ENCODE results near the gene UBXN6.

UBXN6 gene

DNA sequence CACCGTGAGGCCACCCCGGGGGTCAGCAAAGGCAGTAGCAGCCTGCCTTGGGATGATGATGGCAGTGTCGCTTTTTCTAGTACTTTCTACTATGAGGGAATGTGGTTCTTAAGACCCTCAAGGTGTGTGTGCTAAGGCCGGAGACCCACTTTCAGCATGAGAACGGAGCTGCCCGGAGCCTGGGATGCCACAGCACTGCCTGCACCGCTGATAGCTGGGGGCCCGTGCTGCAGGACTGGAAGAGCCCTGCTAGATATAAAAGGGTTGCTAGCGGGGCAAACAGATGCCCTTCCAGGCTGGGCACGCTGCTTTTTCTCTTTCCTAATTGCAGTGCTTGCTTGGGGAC, 46.2 kb upstream of the UBXN6 start:
- TF ChIP-seq, protein P1, sequence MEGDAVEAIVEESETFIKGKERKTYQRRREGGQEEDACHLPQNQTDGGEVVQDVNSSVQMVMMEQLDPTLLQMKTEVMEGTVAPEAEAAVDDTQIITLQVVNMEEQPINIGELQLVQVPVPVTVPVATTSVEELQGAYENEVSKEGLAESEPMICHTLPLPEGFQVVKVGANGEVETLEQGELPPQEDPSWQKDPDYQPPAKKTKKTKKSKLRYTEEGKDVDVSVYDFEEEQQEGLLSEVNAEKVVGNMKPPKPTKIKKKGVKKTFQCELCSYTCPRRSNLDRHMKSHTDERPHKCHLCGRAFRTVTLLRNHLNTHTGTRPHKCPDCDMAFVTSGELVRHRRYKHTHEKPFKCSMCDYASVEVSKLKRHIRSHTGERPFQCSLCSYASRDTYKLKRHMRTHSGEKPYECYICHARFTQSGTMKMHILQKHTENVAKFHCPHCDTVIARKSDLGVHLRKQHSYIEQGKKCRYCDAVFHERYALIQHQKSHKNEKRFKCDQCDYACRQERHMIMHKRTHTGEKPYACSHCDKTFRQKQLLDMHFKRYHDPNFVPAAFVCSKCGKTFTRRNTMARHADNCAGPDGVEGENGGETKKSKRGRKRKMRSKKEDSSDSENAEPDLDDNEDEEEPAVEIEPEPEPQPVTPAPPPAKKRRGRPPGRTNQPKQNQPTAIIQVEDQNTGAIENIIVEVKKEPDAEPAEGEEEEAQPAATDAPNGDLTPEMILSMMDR (conservative IDR thresholded peaks at IDR 0.05), result no peak
- H3K27ac ChIP-seq, result no peak overlapping the region

DNA sequence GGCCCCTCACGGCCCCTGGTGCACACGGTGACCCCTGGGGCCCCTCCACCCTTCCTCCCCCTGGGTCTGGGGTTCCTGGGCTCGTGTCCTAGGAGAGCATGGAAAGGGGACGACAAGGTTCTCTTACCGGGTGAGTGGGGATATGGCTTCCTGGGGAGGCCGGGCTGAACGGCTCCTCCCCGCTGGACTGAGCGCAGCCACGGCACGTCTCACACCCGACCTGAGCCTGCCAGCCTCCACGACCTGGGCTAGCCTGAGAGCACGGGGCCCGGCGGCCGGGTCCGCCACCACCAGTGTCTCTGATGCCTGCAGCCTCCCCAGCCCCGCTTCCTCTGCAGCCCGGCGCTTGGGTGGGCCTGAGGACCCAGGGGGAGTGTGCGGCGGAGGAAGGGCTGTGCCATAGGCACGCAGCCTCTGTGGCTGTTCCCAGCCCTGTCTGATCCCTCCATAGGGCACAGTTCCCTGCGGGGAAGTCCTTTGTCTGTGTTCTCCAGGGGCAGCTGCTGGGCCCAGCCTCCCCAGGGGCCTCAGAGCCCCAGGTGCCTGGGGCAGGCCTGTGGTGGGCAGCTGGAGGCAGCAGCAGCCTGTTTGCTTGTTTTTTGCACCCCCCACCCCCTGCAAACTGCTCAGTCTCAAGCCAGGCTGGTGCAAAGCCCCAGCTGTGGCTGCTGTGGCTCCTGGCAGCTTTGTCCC, 45.7 kb upstream of the UBXN6 start:
- TF ChIP-seq, protein P1 (conservative IDR thresholded peaks at IDR 0.05), result no peak
- H3K27ac ChIP-seq, result no peak overlapping the region

DNA sequence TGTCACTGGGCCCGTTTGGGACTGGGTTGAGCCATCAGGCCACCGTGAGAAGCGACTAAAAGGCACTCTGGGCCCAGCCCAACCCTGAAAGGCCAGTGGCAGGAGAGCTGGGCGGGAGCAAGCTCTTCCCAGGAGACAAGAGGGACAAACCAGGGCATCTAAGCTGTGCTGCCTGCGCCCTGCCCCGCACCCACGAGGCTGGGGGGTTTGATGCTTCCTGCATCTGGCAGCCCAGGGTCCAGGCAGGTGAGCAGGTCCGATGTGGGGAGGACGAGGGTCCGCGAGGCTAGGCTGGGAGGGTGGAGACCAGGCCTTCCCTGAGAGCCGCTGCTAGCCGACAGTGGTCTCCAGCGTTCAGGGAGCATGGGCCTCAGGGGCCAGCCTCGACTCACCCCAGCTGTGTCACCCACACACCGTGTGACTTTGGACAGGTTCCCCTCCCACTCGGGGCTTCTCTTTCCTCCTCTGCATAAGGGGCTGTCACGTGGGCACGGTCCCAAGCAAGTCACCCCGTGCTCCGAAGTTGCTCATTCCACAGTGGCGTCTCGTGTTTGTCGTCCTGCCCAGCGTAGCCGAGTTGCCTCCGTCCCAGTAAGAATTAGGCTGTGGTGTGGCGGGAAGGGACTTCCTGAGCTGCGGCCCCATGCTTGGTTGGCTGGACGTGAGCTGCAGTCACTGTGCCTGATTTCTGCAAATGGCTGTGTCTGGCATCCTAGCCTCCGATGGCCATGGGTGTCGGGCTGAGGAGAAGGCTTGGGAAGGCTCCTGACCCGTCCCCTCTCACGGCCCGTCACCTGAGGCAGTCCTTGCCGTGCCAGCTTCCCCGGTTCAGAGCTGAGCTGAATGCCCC, 44.9 kb upstream of the UBXN6 start:
- TF ChIP-seq, protein P1 (conservative IDR thresholded peaks at IDR 0.05), result no peak

DNA sequence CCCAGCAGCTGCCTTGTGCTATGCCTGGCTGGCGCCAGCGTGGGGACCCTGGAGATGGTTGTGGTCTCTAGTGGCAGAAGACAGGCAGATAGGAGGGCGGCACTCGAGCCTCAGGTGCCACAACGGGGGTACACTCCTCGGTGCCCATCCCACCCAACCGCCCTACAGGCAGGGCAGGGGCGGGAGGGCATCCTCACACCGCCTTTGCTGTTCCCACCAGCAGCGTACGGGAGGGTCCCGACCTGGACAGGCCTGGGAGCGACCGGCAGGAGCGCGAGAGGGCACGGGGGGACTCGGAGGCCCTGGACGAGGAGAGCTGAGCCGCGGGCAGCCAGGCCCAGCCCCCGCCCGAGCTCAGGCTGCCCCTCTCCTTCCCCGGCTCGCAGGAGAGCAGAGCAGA, 44.1 kb upstream of the UBXN6 start:
- TF ChIP-seq, protein P1 (conservative IDR thresholded peaks at IDR 0.05), result no peak
- no peak overlapping the region for H3K27ac ChIP-seq

More for the DNA sequence above, 44.9 kb upstream of the UBXN6 start:
- no peak overlapping the region for H3K27ac ChIP-seq

DNA sequence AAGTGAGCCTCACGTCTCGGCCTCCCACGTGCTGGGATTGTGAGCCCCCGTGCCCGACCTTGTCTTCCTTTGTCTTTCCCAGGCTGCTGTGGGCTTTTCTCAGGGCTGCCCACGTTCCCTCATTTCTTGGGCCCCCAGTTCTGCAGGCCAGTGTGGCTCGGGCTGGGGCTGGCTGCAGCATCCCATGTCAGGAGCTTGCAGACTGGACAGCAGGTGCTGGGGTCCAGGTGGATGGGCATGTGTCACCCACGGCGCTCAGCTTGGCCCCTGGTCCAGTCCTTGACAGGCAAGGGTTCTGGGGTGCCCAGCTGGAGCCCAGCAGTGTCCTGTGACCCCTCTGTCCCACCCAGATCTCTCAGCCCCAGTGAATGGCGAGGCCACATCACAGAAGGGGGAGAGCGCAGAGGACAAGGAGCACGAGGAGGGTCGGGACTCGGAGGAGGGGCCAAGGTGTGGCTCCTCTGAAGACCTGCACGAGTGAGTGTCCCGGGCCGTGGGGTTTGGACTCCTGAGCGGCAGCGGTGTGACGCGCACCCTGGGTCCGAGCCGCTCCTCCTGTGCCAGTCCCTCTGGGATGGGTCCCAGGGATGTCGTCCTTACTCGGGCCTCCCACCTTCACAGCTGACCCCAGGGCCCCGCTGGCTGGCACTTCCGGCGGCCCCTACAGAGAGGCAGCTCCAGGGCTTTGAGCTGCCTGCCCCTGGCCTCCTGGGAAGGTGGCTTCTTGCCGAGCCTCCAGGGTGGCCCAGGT, 43.4 kb upstream of the UBXN6 start:
- H3K27ac ChIP-seq, result no peak overlapping the region
- TF ChIP-seq, protein P1 (conservative IDR thresholded peaks at IDR 0.05), result no peak

DNA sequence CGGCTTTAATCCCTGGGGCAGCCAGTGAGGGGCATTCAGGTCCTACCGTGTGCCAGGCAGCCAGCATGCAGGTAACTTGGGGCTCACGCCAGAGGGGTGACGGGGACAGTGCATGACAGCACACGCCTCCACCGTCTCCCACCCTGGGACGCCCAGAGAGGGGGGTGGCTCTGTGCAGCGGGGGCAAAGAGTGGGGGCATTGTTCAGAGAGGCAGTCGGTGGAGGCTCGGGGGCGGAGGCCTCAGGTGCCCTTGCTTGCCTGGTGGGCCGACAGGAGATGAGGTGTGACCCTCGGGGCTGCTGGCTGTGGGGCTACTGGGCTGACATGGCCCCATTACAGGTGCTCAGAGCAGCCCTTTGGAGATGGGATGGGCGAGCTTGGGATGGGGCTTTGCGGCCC, 42.3 kb upstream of the UBXN6 start:
- no peak overlapping the region for H3K27ac ChIP-seq
- TF ChIP-seq, protein P1 (conservative IDR thresholded peaks at IDR 0.05), result no peak

DNA sequence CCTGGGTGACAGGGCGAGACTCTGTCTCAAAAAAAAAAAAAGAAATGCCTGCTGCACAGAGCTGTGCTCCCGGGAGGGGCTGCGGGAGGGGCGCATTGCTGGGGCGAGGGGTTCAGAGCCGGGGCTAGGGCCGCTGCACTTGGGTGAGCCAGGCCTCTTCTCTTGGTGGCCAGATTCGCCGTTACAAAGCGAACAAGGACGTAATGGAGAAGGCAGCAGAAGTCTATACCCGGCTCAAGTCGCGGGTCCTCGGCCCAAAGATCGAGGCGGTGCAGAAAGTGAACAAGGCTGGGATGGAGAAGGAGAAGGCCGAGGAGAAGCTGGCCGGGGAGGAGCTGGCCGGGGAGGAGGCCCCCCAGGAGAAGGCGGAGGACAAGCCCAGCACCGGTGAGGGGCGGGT, 41.7 kb upstream of the UBXN6 start:
- no peak overlapping the region for H3K27ac ChIP-seq
- TF ChIP-seq, protein P1 (conservative IDR thresholded peaks at IDR 0.05), result no peak

Data from VCaP (cell line).